ENCODE results near the gene RSL24D1.
A peak's percentile ranks its signal among the peaks of the same experiment; 100 is the strongest.

RSL24D1 gene

DNA sequence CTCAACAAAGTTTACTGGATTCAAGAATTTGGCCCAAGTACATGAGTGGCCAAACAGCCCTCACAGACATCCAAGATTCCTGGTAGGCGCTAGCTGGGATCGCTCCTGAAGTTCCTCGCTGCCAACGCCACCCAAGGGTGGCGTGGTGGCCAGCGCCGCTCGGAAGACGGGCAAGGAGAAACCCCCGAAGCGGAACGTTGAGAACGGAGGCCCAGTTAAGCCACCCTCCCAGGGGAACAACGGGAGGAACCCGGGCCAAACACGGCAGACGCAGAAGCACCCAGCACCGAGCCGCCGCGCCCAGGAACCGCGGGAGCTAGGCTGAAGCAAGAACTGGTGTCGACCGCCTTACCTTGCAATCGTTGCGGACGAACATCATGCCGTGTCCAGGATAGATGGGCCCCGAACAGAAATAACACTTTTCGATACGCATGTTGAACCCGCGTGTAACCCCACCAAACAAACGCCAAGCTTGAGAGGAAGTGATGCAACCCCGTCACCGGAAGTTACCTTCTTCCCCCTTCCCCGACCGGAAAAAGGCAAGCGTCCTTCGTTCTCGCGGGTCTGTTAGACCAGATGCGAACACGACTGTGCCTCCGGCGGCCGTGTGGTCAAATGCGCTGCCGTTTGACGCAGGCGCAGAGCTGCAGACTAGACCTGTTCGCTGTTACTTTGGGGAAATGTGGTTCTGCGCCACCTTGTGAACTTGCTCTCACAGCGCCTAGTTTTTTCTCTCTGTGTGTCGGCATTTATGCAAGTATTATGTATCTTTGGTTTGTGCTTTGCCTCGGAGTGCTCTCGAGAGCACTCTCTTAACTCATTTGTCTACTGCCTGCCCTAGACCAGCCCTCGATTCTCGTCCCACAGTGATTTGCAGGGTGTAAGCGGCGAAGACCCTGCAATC lies at the start of gene RSL24D1:
Gene RSL24D1, minus strand, starts transcription at position 484 of the 904 bp plus-strand sequence. Its CDS starts 51 bp downstream, at position 433.
- Histone ChIP-seq H3K27me3 (ENCODE audit: low read depth, low read length) (no peaks in the 10 kb centered on the region), H3K27ac (ENCODE audit: low read length) (peak within 1 kb of the TSS; percentile 83), H3K9ac (ENCODE audit: low read length) (peak within 1 kb of the TSS; percentile 99), H3K36me3 (replicated peaks; ENCODE audit: low read depth, low read length) (peaks cover 18% of the 10 kb centered on the region), H2AFZ (ENCODE audit: low read depth, low read length) (peak within 1 kb of the TSS; percentile 93), H3K9me3 (ENCODE audit: insufficient read depth, low read length) (no peaks in the 10 kb centered on the region), H3K4me2 (ENCODE audit: low read length) (peak within 1 kb of the TSS; percentile 92), H3K4me1 (ENCODE audit: low read length) (peaks cover 29% of the 10 kb centered on the region), H3K79me2 (ENCODE audit: low read length) (peaks cover 51% of the 10 kb centered on the region), H3K4me3 (ENCODE audit: low read length) (peak within 1 kb of the TSS; percentile 99), H4K20me1 (ENCODE audit: insufficient read depth, low read length) (peaks cover 33% of the 10 kb centered on the region)
- TF ChIP-seq, protein P1, sequence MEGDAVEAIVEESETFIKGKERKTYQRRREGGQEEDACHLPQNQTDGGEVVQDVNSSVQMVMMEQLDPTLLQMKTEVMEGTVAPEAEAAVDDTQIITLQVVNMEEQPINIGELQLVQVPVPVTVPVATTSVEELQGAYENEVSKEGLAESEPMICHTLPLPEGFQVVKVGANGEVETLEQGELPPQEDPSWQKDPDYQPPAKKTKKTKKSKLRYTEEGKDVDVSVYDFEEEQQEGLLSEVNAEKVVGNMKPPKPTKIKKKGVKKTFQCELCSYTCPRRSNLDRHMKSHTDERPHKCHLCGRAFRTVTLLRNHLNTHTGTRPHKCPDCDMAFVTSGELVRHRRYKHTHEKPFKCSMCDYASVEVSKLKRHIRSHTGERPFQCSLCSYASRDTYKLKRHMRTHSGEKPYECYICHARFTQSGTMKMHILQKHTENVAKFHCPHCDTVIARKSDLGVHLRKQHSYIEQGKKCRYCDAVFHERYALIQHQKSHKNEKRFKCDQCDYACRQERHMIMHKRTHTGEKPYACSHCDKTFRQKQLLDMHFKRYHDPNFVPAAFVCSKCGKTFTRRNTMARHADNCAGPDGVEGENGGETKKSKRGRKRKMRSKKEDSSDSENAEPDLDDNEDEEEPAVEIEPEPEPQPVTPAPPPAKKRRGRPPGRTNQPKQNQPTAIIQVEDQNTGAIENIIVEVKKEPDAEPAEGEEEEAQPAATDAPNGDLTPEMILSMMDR (IDR thresholded peaks at IDR 0.05; ENCODE audit: low read depth, low read length), result peak; percentile 57
- TF ChIP-seq EZH2phosphoT487 (IDR thresholded peaks at IDR 0.05; ENCODE audit: low read depth), result no peak

GRCh38 chr15:55245059-55245458 lies 48.3 kb upstream of the RSL24D1 start:
- TF ChIP-seq, protein P1 (IDR thresholded peaks at IDR 0.05; ENCODE audit: low read depth, low read length), result no peak
- no peak for TF ChIP-seq EZH2phosphoT487 (IDR thresholded peaks at IDR 0.05; ENCODE audit: low read depth)
- Histone ChIP-seq H3K27me3 (ENCODE audit: low read depth, low read length) (no peaks in the 10 kb centered on the region), H3K27ac (ENCODE audit: low read length) (no peak overlapping the region), H3K4me1 (ENCODE audit: low read length) (no peaks in the 10 kb centered on the region), H4K20me1 (ENCODE audit: insufficient read depth, low read length) (no peaks in the 10 kb centered on the region), H3K9ac (ENCODE audit: low read length) (no peak overlapping the region), H3K4me2 (ENCODE audit: low read length) (no peak overlapping the region), H2AFZ (ENCODE audit: low read depth, low read length) (no peak overlapping the region), H3K9me3 (ENCODE audit: insufficient read depth, low read length) (no peaks in the 10 kb centered on the region), H3K4me3 (ENCODE audit: low read length) (no peak overlapping the region), H3K36me3 (replicated peaks; ENCODE audit: low read depth, low read length) (no peaks in the 10 kb centered on the region), H3K79me2 (ENCODE audit: low read length) (no peaks in the 10 kb centered on the region)

DNA sequence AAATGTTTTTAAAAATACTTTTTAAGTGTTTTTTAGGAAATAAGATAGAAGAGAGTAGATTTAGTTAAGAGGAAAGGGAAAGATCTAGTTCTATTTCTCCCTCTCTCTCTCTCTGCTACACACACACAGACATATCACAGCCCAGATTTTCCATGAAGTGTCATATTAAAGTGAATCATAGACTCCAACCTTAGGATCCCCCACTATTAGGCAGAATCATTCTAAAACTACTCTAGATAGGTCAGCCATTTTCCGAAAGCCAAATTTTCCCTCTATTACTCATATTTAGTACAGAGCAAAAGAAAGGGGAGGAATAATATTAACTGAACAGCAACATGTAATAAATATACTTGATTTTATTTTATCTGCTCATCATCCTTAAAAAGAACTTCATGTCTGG lies 45.1 kb upstream of the RSL24D1 start:
- Histone ChIP-seq H3K79me2 (ENCODE audit: low read length) (no peaks in the 10 kb centered on the region), H3K9ac (ENCODE audit: low read length) (no peak overlapping the region), H3K4me2 (ENCODE audit: low read length) (no peak overlapping the region), H4K20me1 (ENCODE audit: insufficient read depth, low read length) (no peaks in the 10 kb centered on the region), H3K9me3 (ENCODE audit: insufficient read depth, low read length) (no peaks in the 10 kb centered on the region), H3K36me3 (replicated peaks; ENCODE audit: low read depth, low read length) (no peaks in the 10 kb centered on the region), H3K27me3 (ENCODE audit: low read depth, low read length) (no peaks in the 10 kb centered on the region), H3K4me3 (ENCODE audit: low read length) (no peak overlapping the region), H3K4me1 (ENCODE audit: low read length) (no peaks in the 10 kb centered on the region), H2AFZ (ENCODE audit: low read depth, low read length) (no peak overlapping the region), H3K27ac (ENCODE audit: low read length) (no peak overlapping the region)
- TF ChIP-seq, protein P1 (IDR thresholded peaks at IDR 0.05; ENCODE audit: low read depth, low read length), result no peak
- no peak for TF ChIP-seq EZH2phosphoT487 (IDR thresholded peaks at IDR 0.05; ENCODE audit: low read depth)

DNA sequence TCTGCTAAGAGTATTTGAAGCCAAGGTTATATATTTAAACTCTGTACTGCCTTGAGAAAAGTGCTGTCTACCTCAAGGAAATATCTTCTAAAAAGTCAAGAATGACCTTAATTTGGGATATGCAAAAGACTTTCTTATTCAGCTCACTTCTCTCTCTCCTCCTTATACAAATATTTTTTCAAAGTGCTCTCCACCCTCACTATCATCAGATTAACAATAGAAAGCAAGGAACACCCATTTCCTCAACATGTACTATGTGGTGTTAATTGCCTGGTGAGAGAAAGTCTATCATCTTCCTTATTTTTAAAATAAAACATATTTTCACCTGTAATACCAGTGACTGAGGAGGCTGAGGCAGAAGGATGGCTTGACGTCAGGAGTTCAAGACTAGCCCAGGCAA lies 44.4 kb upstream of the RSL24D1 start:
- no peaks in the 10 kb centered on the region for H3K4me1 ChIP-seq (ENCODE audit: low read length)
- no peak for TF ChIP-seq EZH2phosphoT487 (IDR thresholded peaks at IDR 0.05; ENCODE audit: low read depth)
- TF ChIP-seq, protein P1 (IDR thresholded peaks at IDR 0.05; ENCODE audit: low read depth, low read length), result no peak
- H2AFZ ChIP-seq (ENCODE audit: low read depth, low read length), result no peak overlapping the region
- H3K36me3 ChIP-seq (replicated peaks; ENCODE audit: low read depth, low read length), result no peaks in the 10 kb centered on the region
- H3K79me2 ChIP-seq (ENCODE audit: low read length), result no peaks in the 10 kb centered on the region
- H3K9ac ChIP-seq (ENCODE audit: low read length), result no peak overlapping the region
- no peak overlapping the region for H3K4me2 ChIP-seq (ENCODE audit: low read length)
- H3K9me3 ChIP-seq (ENCODE audit: insufficient read depth, low read length), result no peaks in the 10 kb centered on the region
- no peaks in the 10 kb centered on the region for H4K20me1 ChIP-seq (ENCODE audit: insufficient read depth, low read length)
- no peaks in the 10 kb centered on the region for H3K27me3 ChIP-seq (ENCODE audit: low read depth, low read length)
- H3K27ac ChIP-seq (ENCODE audit: low read length), result no peak overlapping the region
- H3K4me3 ChIP-seq (ENCODE audit: low read length), result no peak overlapping the region

All from OCI-LY3 (cell line).